HepG2 (cell line): ENCODE measurements around the gene GANC. TPM values are rescaled to one million over a fixed set of nuclear protein-coding genes. Genes with fewer than 3 reads are reported as not detected.

Experiments
- BATF2 ChIP-seq: sonication (generic); formaldehyde crosslinking; IDR thresholded peaks from 2 replicates; pipeline ENCODE4 v1.8.0; 2022; ENCODE audit warnings: mild to moderate bottlenecking, missing genetic modification reagents, moderate library complexity
- BRCA1 ChIP-seq: sonication (generic); formaldehyde crosslinking; IDR thresholded peaks from 2 replicates; pipeline ENCODE4 v1.4.0; 2020; ENCODE audit warnings: missing genetic modification reagents
- ELF3 ChIP-seq: IDR thresholded peaks from 2 replicates; pipeline ENCODE4 v1.6.1; 2016; ENCODE audit warnings: missing genetic modification reagents, missing compliant biosample characterization
- GFI1 ChIP-seq: sonication (generic); formaldehyde crosslinking; IDR thresholded peaks from 2 replicates; pipeline ENCODE4 v1.5.0; 2020; ENCODE audit warnings: missing genetic modification reagents, mild to moderate bottlenecking, borderline replicate concordance
- GPN1 ChIP-seq: sonication (generic); formaldehyde crosslinking; IDR thresholded peaks from 2 replicates; pipeline ENCODE4 v1.5.1; 2020; ENCODE audit warnings: missing genetic modification reagents, borderline replicate concordance
- HIC2 ChIP-seq: sonication (generic); formaldehyde crosslinking; IDR thresholded peaks from 2 replicates; pipeline ENCODE4 v1.9.0; 2022; ENCODE audit warnings: low read depth, missing genetic modification reagents
- MATR3 ChIP-seq: sonication (generic); formaldehyde crosslinking; IDR thresholded peaks from 2 replicates; pipeline ENCODE4 v1.4.0; 2020; ENCODE audit warnings: missing genetic modification reagents
- MXD1 ChIP-seq: sonication (generic); formaldehyde crosslinking; IDR thresholded peaks from 2 replicates; pipeline ENCODE4 v1.4.0; 2020; ENCODE audit warnings: mild to moderate bottlenecking, missing genetic modification reagents
- SP1 ChIP-seq, 2 experiments: fragments of 450-650 bp in 1 of 2; sonication (generic) in 1 of 2; formaldehyde crosslinking in 1 of 2; IDR thresholded peaks; 2 replicates each; pipeline versions ENCODE4 v1.4.0 to v1.6.1; 2016 to 2020; ENCODE audit warnings: missing genetic modification reagents in 1 of 2
- SRSF1 ChIP-seq: fragments of 200-400 bp; formaldehyde crosslinking; optimal IDR thresholded peaks from 2 replicates; pipeline ENCODE3; 2017; ENCODE audit warnings: mild to moderate bottlenecking, low read depth, low read length, moderate library complexity
- ZNF275 ChIP-seq: sonication (generic); formaldehyde crosslinking; IDR thresholded peaks from 2 replicates; pipeline ENCODE4 v1.8.0; 2022; ENCODE audit warnings: missing genetic modification reagents, mild to moderate bottlenecking, inconsistent platforms, borderline replicate concordance
- ZNF292 ChIP-seq: sonication (generic); formaldehyde crosslinking; IDR thresholded peaks from 2 replicates; pipeline ENCODE4 v1.8.1; 2022; ENCODE audit warnings: mild to moderate bottlenecking, low read depth, missing genetic modification reagents, borderline replicate concordance
- ZNF550 ChIP-seq: sonication (generic); formaldehyde crosslinking; IDR thresholded peaks from 2 replicates; pipeline ENCODE4 v1.4.0; 2020; ENCODE audit warnings: mild to moderate bottlenecking, missing genetic modification reagents, borderline replicate concordance
- ZNF746 ChIP-seq: sonication (generic); formaldehyde crosslinking; IDR thresholded peaks from 2 replicates; pipeline ENCODE4 v1.8.0; 2022; ENCODE audit warnings: mild to moderate bottlenecking, missing genetic modification reagents
- ZNF747 ChIP-seq: sonication (generic); formaldehyde crosslinking; IDR thresholded peaks from 2 replicates; pipeline ENCODE4 v1.8.1; 2023; ENCODE audit warnings: missing genetic modification reagents, mild to moderate bottlenecking, borderline replicate concordance
- polyA plus RNA-seq, 8 experiments: library from polyadenylated mRNA; depleted of rRNA in 3 of 8; stranded (reverse) in 7 of 8; unstranded in 1 of 8; fragments of >200 nt; fragmentation: Illumina TruSeq in 4 of 8; extraction: Trizol in 4 of 8; gene quantifications; 2 replicates each; pipeline versions ENCODE4 v1.2.1 to v1.2.3, GENCODE V29; 2011 to 2016; ENCODE audit warnings: low read depth in 4 of 8, missing spikeins in 1 of 8, mixed read lengths in 1 of 8; ENCODE audit not compliant: insufficient read depth in 1 of 8
- total RNA-seq, 5 experiments: library from RNA; depleted of rRNA; stranded (reverse); fragments of >200 nt; fragmentation: Illumina TruSeq; extraction: Trizol; gene quantifications; 2 replicates each; pipeline ENCODE4 v1.2.3, GENCODE V29; 2016; ENCODE audit warnings: low read depth in 1 of 5
- TF ChIP-seq, protein P1 (sequence below): IDR thresholded peaks from 2 replicates; pipeline ENCODE4 v1.4.0; 2020; ENCODE audit warnings: mild to moderate bottlenecking, missing genetic modification reagents
- TF ChIP-seq, protein P2 (sequence below): sonication (generic); formaldehyde crosslinking; conservative IDR thresholded peaks from 2 replicates; pipeline ENCODE4 v1.8.1; 2023; ENCODE audit warnings: missing genetic modification reagents

GANC gene
- total and polyA plus RNA-seq, 2 of the 13 experiments (the other 11 are each of a cell fraction or from before 2014, with no cell fraction given) = 17.0 to 21.0 TPM

DNA sequence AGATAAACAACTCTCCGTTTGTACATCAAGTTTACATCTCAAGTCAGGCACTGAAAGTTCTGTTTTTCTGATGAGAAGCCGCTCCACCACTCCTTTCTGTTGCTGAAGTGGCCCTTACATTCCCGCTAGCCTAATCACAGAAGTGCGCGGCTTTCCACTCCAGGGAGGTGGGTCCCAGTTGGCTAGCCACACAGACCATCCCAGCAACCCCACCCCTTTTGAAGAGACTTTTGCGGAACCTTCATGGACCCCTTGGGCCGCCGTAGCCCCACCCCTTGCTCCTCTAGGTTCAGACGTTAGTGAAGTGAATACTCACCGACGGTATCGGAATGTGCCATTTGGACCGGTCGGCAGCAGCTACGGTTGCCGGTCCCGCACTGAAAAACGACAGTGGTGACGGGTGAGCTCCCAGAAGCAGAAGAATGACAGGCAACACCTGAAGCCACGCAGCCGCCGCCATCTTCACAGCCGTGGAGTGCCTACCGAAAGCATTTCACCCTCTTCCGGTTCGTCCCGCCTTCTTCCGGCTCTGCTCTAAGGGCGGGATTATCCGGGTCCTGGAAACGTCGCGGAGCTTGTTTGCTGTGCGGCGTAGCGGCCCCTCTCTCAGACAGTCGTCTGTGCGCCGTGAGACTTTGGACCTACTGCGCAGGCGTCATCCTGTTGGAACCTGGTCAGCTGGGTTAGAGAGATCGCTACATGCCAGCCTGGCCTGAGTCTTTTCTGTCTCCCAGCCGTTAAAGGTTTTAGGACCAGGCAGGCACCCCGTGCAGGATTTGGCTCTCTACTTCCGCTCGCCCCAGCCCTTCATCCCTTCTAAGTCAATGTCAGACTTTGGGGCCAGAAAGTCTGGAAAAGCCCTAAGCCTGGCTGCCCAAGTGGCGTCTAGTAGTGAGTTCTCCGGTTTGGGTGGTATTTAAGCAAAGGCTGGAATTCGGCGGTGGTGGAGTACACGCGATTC is at the start of gene GANC, which contains the start of gene TMEM87A (continued):
- TF ChIP-seq, protein P1, sequence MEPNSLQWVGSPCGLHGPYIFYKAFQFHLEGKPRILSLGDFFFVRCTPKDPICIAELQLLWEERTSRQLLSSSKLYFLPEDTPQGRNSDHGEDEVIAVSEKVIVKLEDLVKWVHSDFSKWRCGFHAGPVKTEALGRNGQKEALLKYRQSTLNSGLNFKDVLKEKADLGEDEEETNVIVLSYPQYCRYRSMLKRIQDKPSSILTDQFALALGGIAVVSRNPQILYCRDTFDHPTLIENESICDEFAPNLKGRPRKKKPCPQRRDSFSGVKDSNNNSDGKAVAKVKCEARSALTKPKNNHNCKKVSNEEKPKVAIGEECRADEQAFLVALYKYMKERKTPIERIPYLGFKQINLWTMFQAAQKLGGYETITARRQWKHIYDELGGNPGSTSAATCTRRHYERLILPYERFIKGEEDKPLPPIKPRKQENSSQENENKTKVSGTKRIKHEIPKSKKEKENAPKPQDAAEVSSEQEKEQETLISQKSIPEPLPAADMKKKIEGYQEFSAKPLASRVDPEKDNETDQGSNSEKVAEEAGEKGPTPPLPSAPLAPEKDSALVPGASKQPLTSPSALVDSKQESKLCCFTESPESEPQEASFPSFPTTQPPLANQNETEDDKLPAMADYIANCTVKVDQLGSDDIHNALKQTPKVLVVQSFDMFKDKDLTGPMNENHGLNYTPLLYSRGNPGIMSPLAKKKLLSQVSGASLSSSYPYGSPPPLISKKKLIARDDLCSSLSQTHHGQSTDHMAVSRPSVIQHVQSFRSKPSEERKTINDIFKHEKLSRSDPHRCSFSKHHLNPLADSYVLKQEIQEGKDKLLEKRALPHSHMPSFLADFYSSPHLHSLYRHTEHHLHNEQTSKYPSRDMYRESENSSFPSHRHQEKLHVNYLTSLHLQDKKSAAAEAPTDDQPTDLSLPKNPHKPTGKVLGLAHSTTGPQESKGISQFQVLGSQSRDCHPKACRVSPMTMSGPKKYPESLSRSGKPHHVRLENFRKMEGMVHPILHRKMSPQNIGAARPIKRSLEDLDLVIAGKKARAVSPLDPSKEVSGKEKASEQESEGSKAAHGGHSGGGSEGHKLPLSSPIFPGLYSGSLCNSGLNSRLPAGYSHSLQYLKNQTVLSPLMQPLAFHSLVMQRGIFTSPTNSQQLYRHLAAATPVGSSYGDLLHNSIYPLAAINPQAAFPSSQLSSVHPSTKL (CRISPR knock-in tag) = peak; percentile 70
- TF ChIP-seq MXD1 (CRISPR knock-in tag) = no peak; the same call in 1 of the 2 replicates
- peak; percentile 41; the same call in 1 of the 2 replicates for TF ChIP-seq HIC2
- TF ChIP-seq ZNF746 (CRISPR knock-in tag) = no peak
- TF ChIP-seq BRCA1 (CRISPR knock-in tag) = no peak
- TF ChIP-seq ZNF292 (CRISPR knock-in tag) = 0 out of 2 replicates have a peak, but pooled peaks have one; percentile 39
- no peak for TF ChIP-seq GFI1 (CRISPR knock-in tag)
- TF ChIP-seq MATR3 (CRISPR knock-in tag) = no peak
- peak; percentile 65; the same call in 1 of the 2 replicates for TF ChIP-seq ZNF275 (CRISPR knock-in tag)
- peak; percentile 82; the same call in 1 of the 2 replicates for TF ChIP-seq ELF3 (CRISPR knock-in tag)
- TF ChIP-seq SRSF1 = peak; percentile 79
- TF ChIP-seq ZNF550 (CRISPR knock-in tag) = no peak
- TF ChIP-seq, protein P2, sequence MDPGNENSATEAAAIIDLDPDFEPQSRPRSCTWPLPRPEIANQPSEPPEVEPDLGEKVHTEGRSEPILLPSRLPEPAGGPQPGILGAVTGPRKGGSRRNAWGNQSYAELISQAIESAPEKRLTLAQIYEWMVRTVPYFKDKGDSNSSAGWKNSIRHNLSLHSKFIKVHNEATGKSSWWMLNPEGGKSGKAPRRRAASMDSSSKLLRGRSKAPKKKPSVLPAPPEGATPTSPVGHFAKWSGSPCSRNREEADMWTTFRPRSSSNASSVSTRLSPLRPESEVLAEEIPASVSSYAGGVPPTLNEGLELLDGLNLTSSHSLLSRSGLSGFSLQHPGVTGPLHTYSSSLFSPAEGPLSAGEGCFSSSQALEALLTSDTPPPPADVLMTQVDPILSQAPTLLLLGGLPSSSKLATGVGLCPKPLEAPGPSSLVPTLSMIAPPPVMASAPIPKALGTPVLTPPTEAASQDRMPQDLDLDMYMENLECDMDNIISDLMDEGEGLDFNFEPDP (CRISPR knock-in tag) = no peak
- 0 out of 2 replicates have a peak, but pooled peaks have one; percentile 16 for TF ChIP-seq SP1 (IDR thresholded peaks at IDR 0.05)
- TF ChIP-seq SP1 (CRISPR knock-in tag; IDR thresholded peaks at IDR 0.05) = peak; percentile 74
- no peak for TF ChIP-seq GPN1 (CRISPR knock-in tag)
- TF ChIP-seq BATF2 (CRISPR knock-in tag) = no peak
- TF ChIP-seq ZNF747 (CRISPR knock-in tag) = no peak
